Stomach (tissue), 9 donors: ENCODE data around the gene KLHL29. TPM values are rescaled to one million over a fixed set of nuclear protein-coding genes. Genes with fewer than 3 reads are reported as not detected.

Experiments used
- DNase-seq, 2 donors: peaks; one replicate each; pipeline versions ENCODE4 v3.0.0 to v3.0.0-alpha.2; 2013 to 2019
- H3K27ac ChIP-seq, 5 donors: fragments of 200-600 bp in 4 of 5; sonication (generic) in 4 of 5; one replicate each; pipeline ENCODE4 v1.5.1; 2013 to 2019; ENCODE audit warnings: mild to moderate bottlenecking in 1 of 5, moderate library complexity in 1 of 5
- H3K27me3 ChIP-seq, 3 donors: fragments of 200-600 bp; sonication (generic); one replicate each; pipeline ENCODE4 v1.5.1; 2017 to 2019; ENCODE audit warnings: mixed run types in 1 of 3
- H3K36me3 ChIP-seq, 4 donors: fragments of 200-600 bp; sonication (generic); 1 replicate in 3 of 4; 2 replicates in 1 of 4; pipeline ENCODE4 v1.5.1; 2016 to 2019
- H3K4me1 ChIP-seq, 4 donors: fragments of 200-600 bp; sonication (generic); one replicate each; pipeline ENCODE4 v1.5.1; 2016 to 2019
- H3K4me3 ChIP-seq, 4 donors: fragments of 200-600 bp; sonication (generic) in 3 of 4; one replicate each; pipeline ENCODE4 v1.5.1; 2016 to 2019; ENCODE audit warnings: mild to moderate bottlenecking in 1 of 4
- H3K9me3 ChIP-seq, 4 donors: fragments of 200-600 bp; sonication (generic); one replicate each; pipeline ENCODE4 v1.5.1; 2016 to 2019
- EP300 ChIP-seq: sonication (generic); formaldehyde crosslinking; IDR thresholded peaks from one replicate; pipeline ENCODE4 v1.6.1; 2017; ENCODE audit warnings: antibody characterized with exemption
- POLR2A ChIP-seq, 4 donors: fragments of 450-650 bp; IDR thresholded peaks; one replicate each; pipeline ENCODE4 v1.6.1; 2016; ENCODE audit warnings: antibody characterized with exemption in 4 of 4, control low read depth in 2 of 4, mild to moderate bottlenecking in 1 of 4, moderate library complexity in 1 of 4
- POLR2AphosphoS5 ChIP-seq, 3 donors: sonication (generic); formaldehyde crosslinking; IDR thresholded peaks; one replicate each; pipeline ENCODE4 v1.6.1; 2016; ENCODE audit warnings: antibody characterized with exemption in 3 of 3
- WGBS, 5 donors: extraction: QIAGEN DNeasy Blood & Tissue Kit in 3 of 5; methylation state at CpG; one replicate each; pipeline versions ENCODE4 v1.1.5 to v1.1.7; 2013 to 2018; 5-methylcytosine and 5-hydroxymethylcytosine counted together
- intact Hi-C: fragments of 100-400 bp; cut with DNase I; formaldehyde crosslinking; loops from one replicate; pipeline ENCODE4 v1.15.1; 2023; ENCODE audit warnings: low total_unique reads
- polyA plus RNA-seq, 3 donors: library from polyadenylated mRNA; stranded (reverse); fragments of 200-250 nt; gene quantifications; one replicate each; pipeline ENCODE4 v1.2.3, GENCODE V29; 2013
- total RNA-seq, 5 donors: library from RNA; depleted of rRNA; stranded (reverse); fragments of >200 nt; gene quantifications; one replicate each; pipeline versions ENCODE4 v1.1.0 to v1.2.3, GENCODE V29; 2014 to 2016
- TF ChIP-seq, protein P1 (sequence below), 7 experiments: fragments of 450-650 bp in 4 of 7; fragments of 200-600 bp in 3 of 7; sonication (generic) in 3 of 7; IDR thresholded peaks; one replicate each; pipeline ENCODE4 v1.5.1; 2016 to 2019; ENCODE audit warnings: antibody characterized with exemption in 7 of 7, control low read depth in 2 of 7, mild to moderate bottlenecking in 1 of 7
- donor health status: healthy with polysubstance abuse.
- donor health status: Bipolar disorder and iron deficiency.
- donor health status: healthy.

Gene KLHL29
- total and polyA plus RNA-seq, 8 donors: under 0.01 to 6.6 (median 1.3) TPM

DNA sequence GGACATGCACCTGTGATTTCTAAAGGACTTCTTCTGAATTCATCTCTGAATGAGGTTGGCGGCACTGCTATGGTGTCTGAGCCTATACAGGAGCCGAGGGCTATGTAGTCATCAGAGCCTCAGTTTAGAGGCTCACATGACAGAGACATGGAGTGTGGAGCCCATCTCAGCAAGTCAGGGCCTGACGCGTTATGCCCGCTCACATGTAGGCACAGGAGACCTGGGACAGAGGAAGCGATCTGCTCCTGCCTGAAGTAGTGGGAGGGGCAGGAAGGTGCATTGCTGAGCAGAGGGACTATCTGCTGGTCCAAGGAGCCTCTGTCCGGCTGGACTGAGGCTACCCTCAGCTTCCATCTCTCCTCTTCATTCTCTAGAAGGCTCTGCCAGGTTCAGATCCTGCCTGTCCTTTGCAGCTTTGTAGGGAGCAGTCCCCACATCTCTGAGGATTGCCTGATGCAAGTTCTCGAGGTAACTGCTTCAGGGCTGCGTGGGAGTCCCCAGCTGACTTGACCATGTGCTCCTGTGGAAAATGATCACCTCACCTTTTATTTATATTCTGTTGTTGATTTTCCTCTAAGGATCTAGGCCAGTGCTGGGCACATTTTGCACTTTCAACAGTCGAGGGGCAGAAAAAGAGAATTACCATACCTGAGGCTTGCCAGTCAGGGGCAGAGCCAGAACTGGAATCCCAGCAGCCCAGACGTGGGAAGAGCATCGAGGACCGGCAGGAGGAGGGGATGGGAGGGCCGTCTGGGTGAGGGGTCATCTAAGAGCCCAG is 16.6 kb downstream of the KLHL29 start:
- Histone ChIP-seq H3K4me3 (no peak overlapping the region), H3K9me3 (no peaks in the 10 kb centered on the region), H3K27ac (peak overlapping the region in 1 of 5 donors; percentile 34), H3K36me3 (no peaks in the 10 kb centered on the region), H3K4me1 (peaks cover 6 to 32% (median 16%) of the 10 kb centered on the region in 4 donors), H3K27me3 (no peaks in the 10 kb centered on the region)
- WGBS, 5 donors: 72 to 79% (median 73%) methylated on average over 14 of the region's 14 CpGs
- intact Hi-C loops: no loop called here
- DNase-seq: no peak
- TF ChIP-seq POLR2A (IDR thresholded peaks at IDR 0.05): no peak
- no peak for TF ChIP-seq EP300
- TF ChIP-seq POLR2AphosphoS5 (IDR thresholded peaks at IDR 0.05): no peak
- TF ChIP-seq, protein P1, sequence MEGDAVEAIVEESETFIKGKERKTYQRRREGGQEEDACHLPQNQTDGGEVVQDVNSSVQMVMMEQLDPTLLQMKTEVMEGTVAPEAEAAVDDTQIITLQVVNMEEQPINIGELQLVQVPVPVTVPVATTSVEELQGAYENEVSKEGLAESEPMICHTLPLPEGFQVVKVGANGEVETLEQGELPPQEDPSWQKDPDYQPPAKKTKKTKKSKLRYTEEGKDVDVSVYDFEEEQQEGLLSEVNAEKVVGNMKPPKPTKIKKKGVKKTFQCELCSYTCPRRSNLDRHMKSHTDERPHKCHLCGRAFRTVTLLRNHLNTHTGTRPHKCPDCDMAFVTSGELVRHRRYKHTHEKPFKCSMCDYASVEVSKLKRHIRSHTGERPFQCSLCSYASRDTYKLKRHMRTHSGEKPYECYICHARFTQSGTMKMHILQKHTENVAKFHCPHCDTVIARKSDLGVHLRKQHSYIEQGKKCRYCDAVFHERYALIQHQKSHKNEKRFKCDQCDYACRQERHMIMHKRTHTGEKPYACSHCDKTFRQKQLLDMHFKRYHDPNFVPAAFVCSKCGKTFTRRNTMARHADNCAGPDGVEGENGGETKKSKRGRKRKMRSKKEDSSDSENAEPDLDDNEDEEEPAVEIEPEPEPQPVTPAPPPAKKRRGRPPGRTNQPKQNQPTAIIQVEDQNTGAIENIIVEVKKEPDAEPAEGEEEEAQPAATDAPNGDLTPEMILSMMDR (IDR thresholded peaks at IDR 0.05): no peak

DNA sequence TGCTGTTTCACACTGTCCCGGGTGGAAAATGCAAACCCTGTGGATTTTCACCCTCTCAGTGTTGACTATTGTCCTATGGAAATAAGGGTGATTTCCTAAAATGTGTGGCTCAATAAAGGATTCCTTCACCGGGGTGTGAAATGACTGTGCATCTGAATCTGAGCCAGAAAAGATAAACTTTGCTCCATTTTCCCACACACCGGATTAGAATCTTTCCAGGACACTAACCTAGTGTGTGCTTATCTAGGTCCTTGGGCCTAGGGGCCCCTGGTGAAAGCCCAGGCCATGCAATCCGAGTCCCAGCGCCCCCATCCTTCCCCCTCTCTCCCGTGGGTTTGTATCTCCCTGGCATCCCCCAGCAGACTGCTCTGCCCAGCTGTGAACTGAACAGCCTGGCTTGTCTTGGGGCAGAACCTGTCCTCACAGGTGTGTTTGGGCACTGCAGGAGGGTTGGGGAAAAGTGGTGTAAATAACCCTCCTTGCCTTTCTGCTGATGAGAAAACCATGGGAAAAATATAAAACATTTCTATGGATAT is 17.3 kb downstream of the KLHL29 start:
- intact Hi-C loops: no loop called here
- peaks cover 6 to 32% (median 16%) of the 10 kb centered on the region in 4 donors for H3K4me1 ChIP-seq
- H3K36me3 ChIP-seq: no peaks in the 10 kb centered on the region
- no peaks in the 10 kb centered on the region for H3K9me3 ChIP-seq
- H3K27ac ChIP-seq: peak overlapping the region in 1 of 5 donors; percentile 34
- H3K4me3 ChIP-seq: no peak overlapping the region
- DNase-seq: no peak
- no peaks in the 10 kb centered on the region for H3K27me3 ChIP-seq
- TF ChIP-seq POLR2AphosphoS5 (IDR thresholded peaks at IDR 0.05) (no peak), POLR2A (IDR thresholded peaks at IDR 0.05) (no peak)
- TF ChIP-seq, protein P1 (IDR thresholded peaks at IDR 0.05): no peak
- 35 to 52% (median 39%) methylated on average over 6 of the region's 6 CpGs for WGBS, 5 donors

DNA sequence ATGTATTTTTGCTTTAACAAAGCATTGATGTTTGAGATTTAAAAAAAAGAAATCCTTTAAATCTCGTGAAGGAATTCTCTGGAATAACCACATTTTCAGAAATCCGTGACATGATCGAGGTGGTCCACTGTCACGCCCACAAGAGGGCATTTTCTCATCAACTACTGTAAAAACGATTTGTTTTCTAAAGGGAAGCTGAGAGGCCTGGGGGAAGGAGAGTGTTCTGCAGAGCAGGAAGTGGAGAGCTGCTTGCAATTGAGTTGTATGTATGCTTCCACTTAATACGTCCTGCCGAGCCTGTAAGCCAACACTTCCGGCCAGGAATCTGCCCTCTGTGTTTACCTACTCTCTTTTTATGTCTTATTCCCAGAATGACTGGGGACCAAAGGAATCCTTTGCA is 19.4 kb downstream of the KLHL29 start:
- H3K36me3 ChIP-seq: no peaks in the 10 kb centered on the region
- no peak overlapping the region for H3K4me3 ChIP-seq
- H3K4me1 ChIP-seq: peaks cover 6 to 32% (median 16%) of the 10 kb centered on the region in 4 donors
- DNase-seq: peak in 1 of 2 donors; percentile 84
- no peaks in the 10 kb centered on the region for H3K27me3 ChIP-seq
- peak overlapping the region in 4 of 5 donors; percentile 18 to 34 (median 27) for H3K27ac ChIP-seq
- intact Hi-C loops: no loop called here
- H3K9me3 ChIP-seq: no peaks in the 10 kb centered on the region
- WGBS, 5 donors: 4 to 8% (median 6%) methylated on average over 8 of the region's 8 CpGs
- TF ChIP-seq POLR2A (IDR thresholded peaks at IDR 0.05) (no peak), POLR2AphosphoS5 (IDR thresholded peaks at IDR 0.05) (no peak)

DNA sequence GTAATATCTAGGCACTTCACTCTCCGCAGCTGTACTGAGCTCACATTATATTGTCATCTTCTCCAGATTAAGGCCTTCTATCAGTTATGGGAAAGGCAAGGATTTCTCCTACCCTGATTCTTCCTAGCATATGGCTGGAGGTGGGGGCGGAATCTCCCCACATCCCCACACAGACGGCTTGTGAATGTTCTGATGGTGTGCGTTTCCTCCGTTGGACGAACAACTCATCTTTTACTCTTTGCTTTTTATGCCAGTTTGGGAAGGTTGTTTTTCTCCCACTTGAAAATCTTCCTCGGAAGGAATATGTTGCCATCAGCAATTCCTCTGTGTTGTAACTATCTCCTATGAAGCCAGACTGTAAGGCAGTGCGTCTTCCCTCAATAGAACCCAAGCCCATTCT is 24.3 kb downstream of the KLHL29 start:
- Histone ChIP-seq H3K36me3 (no peaks in the 10 kb centered on the region), H3K4me3 (no peak overlapping the region), H3K27me3 (no peaks in the 10 kb centered on the region), H3K27ac (no peak overlapping the region), H3K4me1 (peaks cover 0 to 29% (median 9%) of the 10 kb centered on the region in 4 donors), H3K9me3 (no peaks in the 10 kb centered on the region)
- TF ChIP-seq, protein P1 (IDR thresholded peaks at IDR 0.05): no peak
- TF ChIP-seq POLR2AphosphoS5 (IDR thresholded peaks at IDR 0.05) (no peak), EP300 (no peak), POLR2A (IDR thresholded peaks at IDR 0.05) (no peak)
- 92 to 96% (median 95%) methylated on average over 8 of the region's 8 CpGs for WGBS, 5 donors
- intact Hi-C loops: no loop called here
- no peak for DNase-seq

DNA sequence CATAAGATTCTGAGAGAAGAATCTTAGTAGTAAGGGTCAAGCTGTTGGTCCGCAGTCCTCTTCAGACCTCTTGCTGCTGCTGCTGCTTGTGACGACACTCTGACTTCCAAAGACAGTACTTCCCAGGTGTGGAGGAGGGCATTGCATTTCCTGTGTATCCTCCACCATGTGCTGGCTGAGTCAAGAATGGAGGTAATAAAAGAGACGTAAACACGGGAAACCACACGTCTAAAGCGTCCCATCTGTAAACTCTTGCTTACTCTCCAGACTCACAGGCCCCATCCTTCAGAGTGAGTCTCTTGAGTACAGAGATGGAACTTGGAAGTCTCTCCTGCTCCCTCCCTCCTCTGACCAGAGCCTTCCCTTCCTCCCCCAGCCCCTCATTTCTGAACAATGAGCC is 25.6 kb downstream of the KLHL29 start:
- H3K9me3 ChIP-seq: no peaks in the 10 kb centered on the region
- no peaks in the 10 kb centered on the region for H3K36me3 ChIP-seq
- H3K4me1 ChIP-seq: peaks cover 0 to 34% (median 2%) of the 10 kb centered on the region in 4 donors
- no peak overlapping the region for H3K4me3 ChIP-seq
- TF ChIP-seq POLR2A (IDR thresholded peaks at IDR 0.05) (no peak), EP300 (no peak), POLR2AphosphoS5 (IDR thresholded peaks at IDR 0.05) (no peak)
- TF ChIP-seq, protein P1 (IDR thresholded peaks at IDR 0.05): no peak
- no peaks in the 10 kb centered on the region for H3K27me3 ChIP-seq
- intact Hi-C loops: no loop called here
- no peak for DNase-seq
- WGBS, 5 donors: 75 to 88% (median 80%) methylated on average over 6 of the region's 6 CpGs
- no peak overlapping the region for H3K27ac ChIP-seq
